Kasumi-1 (cell line): ENCODE data around the gene MAST2.

Experiments
- DNase-seq, 2 experiments: peaks; one replicate each; lab custom pipeline; 2025; lab: John Stamatoyannopoulos, UW

Gene MAST2

GRCh38 chr1:46021046-46021996, 217.9 kb downstream of the MAST2 start:
- DNase-seq, result no peak

GRCh38 chr1:46026531-46026930, 223.1 kb downstream of the MAST2 start:
- no peak for DNase-seq

GRCh38 chr1:46027788-46028573, 224.6 kb downstream of the MAST2 start:
- DNase-seq, result no peak

GRCh38 chr1:46030074-46030870, 226.9 kb downstream of the MAST2 start:
- no peak for DNase-seq

- no peak for DNase-seq
These were observed 227.7 kb downstream of the MAST2 start for GRCh38 chr1:46030876-46031660.

GRCh38 chr1:46034601-46035516, 231.4 kb downstream of the MAST2 start:
- DNase-seq, result no peak

GRCh38 chr1:46036894-46037839, 233.8 kb downstream of the MAST2 start:
- peak; percentile 77 to 83 for DNase-seq

GRCh38 chr1:46039571-46040052, 236.2 kb downstream of the MAST2 start:
- DNase-seq, result no peak

GRCh38 chr1:46041551-46041950, 238.1 kb downstream of the MAST2 start:
- no peak for DNase-seq

- no peak for DNase-seq
These were observed 238.6 kb downstream of the MAST2 start for GRCh38 chr1:46041974-46042373.

- DNase-seq, result peak; percentile 90 to 94
These were observed 240.1 kb downstream of the MAST2 start for GRCh38 chr1:46043458-46044017.

- no peak for DNase-seq
These were observed 240.7 kb downstream of the MAST2 start for GRCh38 chr1:46044116-46044515.

GRCh38 chr1:46053734-46054133, 250.3 kb downstream of the MAST2 start:
- DNase-seq, result no peak

GRCh38 chr1:46056325-46056724, 252.9 kb downstream of the MAST2 start:
- DNase-seq, result no peak

GRCh38 chr1:46057215-46057614, 253.8 kb downstream of the MAST2 start:
- peak in 1 of 2 experiments; percentile 9 for DNase-seq

GRCh38 chr1:46057781-46058180, 254.4 kb downstream of the MAST2 start:
- DNase-seq, result no peak

- no peak for DNase-seq
These were observed 255.5 kb downstream of the MAST2 start for GRCh38 chr1:46058936-46059335.

GRCh38 chr1:46061146-46061545, 257.7 kb downstream of the MAST2 start:
- DNase-seq, result no peak
